ENCODE data around the gene ERMP1.
A peak's percentile ranks its signal among the peaks of the same experiment; 100 is the strongest.

ERMP1 gene

DNA sequence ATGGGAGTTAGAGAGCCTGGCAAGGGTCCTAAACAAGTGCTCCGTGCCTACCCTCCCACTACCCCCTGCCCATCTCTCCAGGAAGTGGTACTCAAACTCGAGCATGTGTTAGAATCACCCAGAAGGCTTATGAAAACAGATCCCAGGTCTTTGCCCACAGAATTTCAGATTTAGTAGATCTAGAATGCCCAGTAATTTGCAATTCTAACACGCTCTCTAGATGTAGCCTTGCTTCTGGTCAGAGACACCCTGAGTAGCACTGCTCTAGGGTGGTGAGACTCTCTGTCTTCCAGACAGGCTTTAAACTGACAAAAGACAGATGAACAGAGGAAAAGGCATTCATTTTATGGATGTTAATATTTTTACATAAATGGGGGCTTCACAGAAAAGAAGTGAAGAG is 20.7 kb upstream of the ERMP1 start:
- no peak for DNase-seq (ENCODE audit: low read depth in 2 of 2)

DNA sequence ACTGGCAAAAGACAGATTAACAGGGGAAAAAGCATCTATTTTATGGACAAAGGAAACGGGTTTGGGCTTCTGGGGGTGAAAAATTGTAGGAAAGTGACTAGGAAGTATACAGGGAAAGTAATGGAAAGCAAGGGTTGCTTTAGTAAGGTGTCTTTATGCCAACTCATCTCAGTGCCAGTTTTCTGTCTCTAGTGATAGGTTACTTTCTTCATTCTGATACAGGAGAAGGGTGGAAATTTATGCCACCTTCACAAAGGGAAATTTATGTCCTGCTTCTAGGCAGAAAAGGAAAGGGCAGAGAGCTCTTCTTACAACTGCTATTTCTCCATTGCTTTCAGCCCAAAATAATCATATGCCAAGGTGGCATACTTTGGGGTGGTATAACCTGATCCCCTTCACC is 20.1 kb upstream of the ERMP1 start:
- DNase-seq (ENCODE audit: low read depth in 2 of 2), result no peak

DNA sequence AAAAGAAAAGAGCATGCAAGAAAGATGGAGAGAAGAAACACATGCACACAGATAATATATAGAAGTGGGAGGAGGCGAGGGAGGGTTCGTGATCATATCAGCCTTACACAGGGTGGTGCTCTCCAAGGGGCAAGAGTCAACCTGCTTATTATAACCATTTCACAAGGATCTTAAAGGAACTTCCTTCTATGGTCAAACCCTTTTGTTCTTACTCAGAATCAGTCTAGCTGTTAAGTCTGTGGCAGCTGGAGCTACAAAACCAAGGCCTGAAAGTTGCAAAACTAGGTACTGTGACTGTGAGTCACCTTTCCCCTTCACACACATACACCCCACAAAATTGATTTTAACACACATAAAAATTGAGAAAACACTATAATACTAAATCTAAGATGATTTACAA is 18.5 kb upstream of the ERMP1 start:
- DNase-seq (ENCODE audit: low read depth in 2 of 2), result peak in 1 of 2 donors; percentile 25

DNA sequence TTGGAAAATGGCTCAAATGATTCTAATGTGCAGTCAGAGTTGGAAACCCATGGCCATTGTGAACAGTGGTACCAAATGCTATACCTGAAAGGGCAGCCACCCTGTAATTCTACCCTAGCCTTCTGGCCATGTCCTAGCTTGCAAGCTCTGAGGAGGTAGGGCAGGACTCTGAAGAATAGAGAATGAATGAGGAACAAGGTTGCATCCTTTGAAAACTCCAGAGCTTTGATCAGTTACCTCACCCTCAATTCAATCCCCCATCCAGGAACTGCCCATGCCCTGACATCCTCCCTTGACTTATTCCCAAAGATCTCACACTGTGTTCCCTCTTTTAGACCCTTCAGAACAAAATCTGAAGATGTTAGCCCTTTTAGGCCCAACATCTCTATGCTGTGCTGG is 17.8 kb upstream of the ERMP1 start:
- DNase-seq (ENCODE audit: low read depth in 2 of 2), result no peak

DNA sequence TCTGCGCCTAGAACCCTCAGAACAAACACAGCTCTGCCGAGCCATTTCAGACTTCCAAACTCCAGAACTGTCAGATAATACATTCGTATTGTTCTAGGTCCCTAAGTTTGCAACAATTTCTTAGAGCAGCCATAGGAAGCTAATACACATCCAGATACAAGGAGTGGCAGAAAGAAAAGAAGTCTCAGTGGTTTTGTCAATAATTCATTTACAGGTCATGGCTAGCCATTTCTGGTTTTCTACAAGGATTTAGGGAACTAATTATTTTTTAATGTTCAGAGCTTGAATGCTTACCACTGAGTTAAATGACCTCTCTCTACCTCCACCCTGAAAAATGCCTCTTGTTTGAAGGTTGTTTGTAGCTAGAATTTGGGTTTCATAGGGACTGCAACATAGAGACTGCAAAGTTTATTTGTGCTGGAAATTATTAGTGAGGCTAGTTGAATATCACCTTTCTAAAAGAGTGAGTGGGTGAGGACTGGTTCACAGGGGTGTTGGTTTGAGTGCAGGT is 15.5 kb upstream of the ERMP1 start:
- DNase-seq (ENCODE audit: low read depth in 2 of 2), result no peak

DNA sequence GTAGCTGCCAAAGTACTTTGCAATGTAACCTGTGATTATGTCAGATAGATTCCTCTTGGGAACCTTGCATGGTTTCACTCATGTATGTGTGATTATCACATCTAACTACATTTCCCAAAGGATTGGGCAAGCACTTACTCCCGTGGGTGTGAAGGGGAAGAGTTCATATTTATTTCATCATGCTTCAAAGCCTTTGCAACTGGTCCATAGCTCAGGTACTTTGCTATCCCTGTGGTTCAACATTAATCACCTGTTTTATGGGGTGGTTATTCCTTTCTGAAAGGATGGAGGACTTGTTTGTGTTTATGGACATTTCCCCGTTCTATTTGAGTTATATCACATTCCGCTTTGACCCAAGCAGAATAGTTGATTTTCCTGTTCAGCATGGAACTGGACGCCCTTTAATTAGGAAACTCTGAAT is 13.6 kb upstream of the ERMP1 start:
- DNase-seq (ENCODE audit: low read depth in 2 of 2), result no peak

DNA sequence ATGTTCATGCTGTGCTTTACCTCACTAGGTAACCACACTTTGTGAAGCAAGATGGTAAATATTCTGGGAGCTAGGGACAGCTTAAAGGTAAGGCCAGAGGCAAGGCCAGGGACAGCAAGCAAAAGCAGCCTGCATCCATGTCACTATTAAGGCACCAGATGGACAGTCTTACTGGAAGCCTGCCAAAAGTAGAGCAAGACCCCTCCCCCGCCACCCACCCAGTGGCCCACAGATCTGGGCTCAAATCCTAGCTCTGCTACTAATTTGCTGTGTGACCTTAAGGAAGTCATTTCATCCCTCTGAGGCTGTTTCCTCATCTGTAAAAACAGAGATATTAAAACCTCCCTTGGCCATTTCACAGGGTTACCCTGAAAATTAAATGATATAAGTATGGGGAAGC is 13.2 kb upstream of the ERMP1 start:
- DNase-seq (ENCODE audit: low read depth in 2 of 2), result no peak

DNA sequence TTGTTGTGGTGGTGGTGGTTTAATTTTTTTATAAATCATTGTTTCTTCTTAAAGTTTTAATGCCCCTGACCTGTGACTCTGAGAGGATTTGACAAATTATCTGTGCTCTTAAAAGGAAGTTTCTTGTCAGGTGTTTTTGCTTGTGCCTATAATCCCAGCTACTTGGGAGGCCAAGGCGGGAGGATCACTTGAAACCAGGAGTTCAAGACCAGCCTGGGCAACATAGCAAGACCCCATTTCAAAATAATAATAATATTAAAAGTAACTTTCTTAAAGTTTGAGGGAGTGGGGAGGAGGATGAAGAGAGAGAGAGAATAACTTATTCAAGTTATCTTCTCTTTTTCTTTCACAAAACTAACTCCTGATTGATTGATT is 12.2 kb upstream of the ERMP1 start:
- DNase-seq (ENCODE audit: low read depth in 2 of 2), result no peak

DNA sequence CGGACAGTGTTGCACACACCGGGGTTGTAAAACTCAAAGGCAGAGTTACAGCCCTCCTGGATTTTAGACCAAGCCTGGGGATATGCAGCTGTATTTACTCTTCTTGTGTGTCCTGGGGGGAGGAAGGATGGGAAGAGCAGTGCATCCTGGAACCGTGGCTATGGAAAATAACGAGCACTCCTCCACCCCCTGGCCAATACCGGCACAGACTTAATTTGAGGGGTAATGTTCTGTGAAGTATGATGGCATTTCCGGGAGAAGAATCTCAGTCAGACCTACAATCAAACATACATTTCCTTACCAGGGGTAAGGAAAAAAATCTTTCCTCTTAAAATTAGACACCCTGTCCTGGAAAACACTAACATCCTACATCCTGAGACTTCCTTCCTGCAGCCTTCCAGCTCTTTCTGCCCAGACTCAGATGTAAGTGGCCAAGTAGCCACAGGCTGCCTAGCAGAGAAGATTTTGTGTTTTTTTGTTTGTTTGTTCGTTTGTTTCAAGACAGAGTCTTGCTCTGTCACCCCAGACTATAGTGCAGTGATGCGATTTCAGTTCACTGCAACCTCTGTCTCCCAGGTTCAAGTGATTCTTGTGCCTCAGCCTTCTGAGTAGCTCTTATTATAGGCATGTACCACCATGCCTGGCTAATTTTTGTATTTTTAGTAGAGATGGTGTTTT is 11.0 kb upstream of the ERMP1 start:
- no peak for DNase-seq (ENCODE audit: low read depth in 2 of 2)

DNA sequence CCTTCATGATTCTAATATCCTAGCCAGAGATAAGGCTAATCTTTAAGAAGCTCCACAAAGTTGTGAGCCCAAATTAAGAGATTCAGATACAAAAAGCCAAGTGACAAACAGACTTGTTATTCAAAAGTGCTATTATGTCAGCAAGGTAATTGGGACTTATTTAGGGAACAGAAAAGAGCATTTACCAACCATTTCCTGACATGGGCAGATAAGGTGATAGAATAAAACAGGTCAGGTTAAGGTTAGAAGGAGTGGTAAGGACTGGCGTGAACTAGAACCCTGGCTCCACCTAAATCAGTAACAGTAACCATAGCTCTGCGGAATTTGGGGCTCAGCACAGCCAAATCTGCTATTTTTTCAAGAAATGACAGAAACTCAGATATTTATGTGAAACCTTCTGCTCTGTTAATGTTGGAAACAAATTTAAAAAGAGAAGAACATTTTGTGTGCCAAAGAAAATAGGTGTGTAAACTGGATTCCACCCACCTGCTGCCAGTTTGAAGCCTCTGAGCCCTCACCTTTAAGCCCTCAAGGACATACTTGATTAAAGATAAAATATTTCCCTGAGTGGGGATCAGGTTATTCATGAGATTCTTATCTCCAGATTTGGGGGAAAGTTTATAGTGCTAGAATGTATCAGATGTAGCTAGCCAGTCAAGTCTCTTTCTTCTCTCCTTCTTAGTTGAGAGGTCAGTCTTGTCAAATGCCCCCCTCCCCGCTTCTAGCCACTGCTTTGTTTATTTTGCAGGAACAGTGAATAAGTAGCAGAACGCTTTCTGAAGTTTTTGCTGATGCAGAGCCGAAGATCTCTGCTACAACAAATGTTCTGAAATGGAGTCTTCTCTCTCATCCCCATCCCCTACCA is 10.2 kb upstream of the ERMP1 start:
- no peak for DNase-seq (ENCODE audit: low read depth in 2 of 2)

DNA sequence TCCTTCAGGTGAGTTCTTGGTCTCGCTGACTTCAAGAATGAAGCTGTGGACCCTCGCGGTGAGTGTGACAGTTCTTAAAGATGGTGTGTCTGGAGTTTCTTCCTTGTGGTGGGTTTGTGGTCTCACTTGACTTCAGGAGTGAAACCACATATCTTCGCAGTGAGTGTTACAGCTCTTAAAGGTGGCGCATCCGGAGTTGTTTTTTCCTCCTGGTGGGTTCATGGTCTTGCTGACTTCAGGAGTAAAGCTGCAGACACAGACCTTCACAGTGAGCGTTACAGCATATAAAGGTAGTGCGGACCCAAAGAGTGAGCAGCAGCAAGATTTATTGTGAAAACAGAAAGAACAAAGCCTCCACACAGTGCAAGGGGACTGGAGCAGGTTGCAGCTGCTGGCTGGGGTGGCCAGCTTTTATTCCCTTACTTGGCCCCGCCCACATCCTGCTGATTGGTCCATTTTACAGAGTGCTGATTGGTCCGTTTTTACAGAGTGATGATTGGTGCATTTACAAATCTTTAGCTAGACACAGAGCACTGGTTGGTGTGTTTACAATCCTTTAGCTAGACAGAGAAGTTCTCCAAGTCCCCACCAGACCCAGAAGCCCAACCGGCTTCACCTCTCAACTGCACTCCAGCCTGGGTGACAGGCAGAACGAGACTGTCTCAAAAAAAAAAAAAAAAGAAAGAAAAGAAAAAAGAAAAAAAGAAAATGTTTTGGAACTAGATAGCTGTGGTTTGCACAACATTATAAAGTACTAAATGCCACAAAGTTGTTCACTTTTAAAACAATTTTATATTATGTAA is 9.1 kb upstream of the ERMP1 start:
- DNase-seq (ENCODE audit: low read depth in 2 of 2), result peak in 1 of 2 donors; percentile 19

DNA sequence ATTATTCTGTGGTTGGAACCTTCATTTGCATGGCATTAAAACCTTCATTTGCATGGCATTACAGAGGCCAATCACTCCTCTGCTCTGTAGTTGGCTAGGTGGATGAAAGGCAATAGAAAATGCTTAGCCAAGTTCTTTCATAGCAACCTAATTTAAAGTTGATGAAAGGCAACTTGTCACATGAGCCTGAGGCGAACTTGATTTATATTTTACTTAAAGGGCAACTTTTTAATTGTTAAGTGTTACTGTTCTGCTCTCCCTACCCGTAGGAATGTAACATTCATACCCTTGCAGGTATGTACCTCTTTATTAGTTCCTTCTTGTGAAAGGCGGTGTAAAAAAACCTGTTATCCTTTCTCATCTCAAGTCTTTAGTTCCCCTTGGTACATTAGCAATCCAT is 7.9 kb upstream of the ERMP1 start:
- no peak for DNase-seq (ENCODE audit: low read depth in 2 of 2)

DNA sequence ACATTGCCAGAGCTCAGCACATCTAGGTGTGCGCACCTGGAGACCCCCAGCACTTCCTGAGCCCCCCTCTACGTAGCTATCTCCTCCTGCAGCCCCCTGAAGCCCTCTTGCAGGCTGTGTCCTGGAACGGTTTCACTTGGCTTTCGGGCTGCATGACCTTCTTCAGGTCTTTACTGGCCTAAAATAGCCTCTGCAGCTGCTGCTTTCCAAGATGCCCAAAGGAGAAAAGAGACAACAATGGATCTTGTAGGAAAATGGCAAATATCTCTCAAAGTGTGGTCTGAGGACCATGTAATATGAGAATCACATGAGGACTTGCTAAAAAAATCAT is 6.6 kb upstream of the ERMP1 start:
- no peak for DNase-seq (ENCODE audit: low read depth in 2 of 2)

DNA sequence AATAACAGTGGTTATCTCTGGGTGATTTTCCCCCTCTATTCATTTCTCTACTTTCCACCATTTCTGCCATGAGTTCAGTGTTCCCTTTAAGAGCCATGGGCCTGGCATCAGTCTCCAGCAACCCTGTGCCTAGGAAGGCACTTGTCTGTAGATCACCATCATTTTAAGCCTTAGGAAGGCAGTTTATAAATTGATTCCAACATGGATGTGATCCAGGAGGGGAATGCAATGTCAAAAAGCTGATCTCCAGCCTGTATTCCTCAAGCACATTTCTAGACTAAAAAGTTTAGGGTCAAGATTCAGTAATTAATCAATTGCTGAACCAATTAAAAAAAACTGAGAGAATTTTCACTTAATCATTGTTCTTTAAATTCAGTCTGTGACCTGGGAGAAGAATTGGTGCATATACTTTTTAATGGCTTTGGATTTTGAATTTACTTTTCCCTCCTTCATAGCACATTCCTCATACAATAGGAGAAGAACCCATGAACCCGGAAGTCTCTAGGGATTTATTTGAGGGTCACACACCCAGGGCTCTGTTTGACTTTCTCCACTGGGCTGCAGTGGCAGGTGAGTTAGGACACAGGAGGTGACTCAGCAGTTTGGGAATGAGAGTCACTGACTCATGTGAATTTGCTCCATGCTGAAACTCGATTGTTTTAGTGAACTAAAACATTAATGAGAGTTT is 6.1 kb upstream of the ERMP1 start:
- no peak for DNase-seq (ENCODE audit: low read depth in 2 of 2)

DNA sequence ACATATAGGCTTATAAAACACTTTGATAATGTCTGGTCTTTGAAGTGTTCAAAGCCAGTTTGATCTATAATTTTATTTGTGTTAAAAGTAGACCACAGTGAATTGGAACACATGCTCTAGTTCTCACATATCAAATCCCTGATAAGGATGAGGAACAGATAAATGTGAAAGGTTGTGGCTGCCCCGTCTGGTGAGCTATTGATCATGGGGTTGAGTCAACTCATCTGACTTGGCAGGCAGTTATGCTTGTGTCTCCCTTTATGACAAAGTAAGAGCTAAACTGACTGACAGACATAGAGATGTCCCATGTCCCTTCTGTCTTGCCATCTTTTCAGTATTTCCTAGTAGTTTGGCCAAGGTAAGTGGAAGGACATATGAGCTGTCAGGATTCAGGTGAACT is 2.9 kb upstream of the ERMP1 start:
- DNase-seq (ENCODE audit: low read depth in 2 of 2), result no peak

DNA sequence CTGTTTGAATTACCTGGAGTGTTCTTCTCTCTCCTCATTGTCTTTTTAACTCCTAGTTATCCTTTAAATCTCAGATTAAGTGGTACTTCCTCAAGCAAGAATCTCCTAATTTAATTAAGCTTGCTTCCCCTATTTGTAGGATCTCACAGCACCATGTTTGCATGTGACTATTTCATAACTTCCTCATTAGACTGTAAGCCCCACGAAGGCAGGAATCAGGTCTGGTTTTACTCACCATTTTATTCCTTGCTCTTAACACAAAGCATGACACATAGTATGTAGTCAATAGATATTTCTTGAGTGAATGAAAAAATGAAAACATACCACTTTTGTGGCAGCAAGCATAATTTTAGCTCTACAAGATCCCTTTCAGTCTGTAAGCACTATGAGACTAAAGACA is 1.3 kb upstream of the ERMP1 start:
- no peak for DNase-seq (ENCODE audit: low read depth in 2 of 2)

DNA sequence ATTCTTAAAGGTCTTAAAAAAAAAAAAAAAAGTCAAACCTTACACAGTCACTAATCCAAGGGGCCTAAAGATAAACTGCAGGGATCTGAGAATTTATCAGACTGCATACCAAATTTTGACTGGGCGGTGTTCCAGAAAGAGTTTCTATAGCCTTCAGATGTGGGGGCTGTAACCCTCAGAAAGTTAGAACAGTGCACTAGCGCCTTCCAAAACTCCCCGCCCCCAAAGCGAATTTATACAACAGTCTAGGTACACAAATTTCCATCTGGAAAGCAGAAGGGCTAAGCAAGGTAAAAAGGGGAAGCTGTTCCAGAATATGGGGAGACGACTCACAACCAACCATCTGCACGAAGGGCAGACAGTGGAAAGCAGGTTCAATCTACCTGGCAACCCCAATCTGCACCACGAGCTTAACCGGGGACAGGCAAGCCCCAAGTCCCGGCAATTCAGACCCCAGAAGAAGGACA is 813 bp downstream of the ERMP1 start:
- DNase-seq (ENCODE audit: low read depth in 2 of 2), result no peak

DNA sequence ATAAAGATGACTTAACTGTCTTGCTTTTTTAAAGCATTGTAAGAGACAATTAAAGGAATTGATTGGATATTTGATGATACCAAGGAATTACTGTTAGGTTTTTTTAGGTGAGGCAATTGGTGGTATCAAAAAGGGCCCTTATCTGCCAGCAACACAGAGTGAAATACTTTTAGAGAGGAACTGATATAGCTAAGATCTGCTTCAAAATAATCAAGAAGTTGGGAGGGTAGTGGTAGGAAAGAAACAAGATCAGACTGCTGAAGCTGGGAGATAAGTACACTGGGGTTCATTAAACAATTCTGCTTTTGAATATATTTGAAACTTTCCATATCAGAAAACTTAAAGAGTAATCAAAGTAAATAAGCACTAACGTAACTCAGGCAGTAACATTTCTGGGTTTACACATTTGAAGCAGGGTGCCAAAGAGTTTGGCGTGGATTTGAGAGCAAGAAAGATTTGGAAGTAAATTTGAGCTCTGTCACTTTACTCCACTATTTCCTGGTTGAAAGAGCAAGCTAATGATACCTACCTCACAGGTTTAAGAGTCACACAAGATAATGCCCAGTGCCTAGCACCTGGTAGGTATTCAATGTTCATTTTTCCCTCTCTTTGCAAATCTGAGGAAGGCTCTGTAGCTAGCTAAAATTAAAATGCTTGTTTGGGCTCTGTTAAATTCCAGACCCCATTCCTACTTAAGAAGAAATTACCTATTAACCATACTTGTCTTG is 6.9 kb downstream of the ERMP1 start:
- DNase-seq (ENCODE audit: low read depth in 2 of 2), result no peak

DNA sequence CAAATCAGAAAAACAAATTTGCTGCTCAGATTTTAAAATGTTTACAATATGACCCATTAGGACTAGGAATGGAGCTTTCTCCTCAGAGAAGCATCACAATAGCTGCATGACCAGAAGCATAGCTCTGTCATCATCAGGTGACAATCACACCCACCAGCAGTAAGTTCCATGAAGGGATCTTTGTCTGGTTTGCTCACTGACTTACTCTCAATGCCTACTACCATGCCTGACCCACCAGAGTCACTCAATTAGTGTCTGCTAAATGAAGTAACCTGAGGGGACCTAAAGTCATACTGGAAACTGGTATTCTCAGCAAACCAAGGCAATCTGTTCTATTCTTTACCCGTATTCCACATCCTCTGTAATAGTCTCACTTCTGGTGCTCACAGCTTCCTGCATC is 7.7 kb downstream of the ERMP1 start:
- DNase-seq (ENCODE audit: low read depth in 2 of 2), result no peak

DNA sequence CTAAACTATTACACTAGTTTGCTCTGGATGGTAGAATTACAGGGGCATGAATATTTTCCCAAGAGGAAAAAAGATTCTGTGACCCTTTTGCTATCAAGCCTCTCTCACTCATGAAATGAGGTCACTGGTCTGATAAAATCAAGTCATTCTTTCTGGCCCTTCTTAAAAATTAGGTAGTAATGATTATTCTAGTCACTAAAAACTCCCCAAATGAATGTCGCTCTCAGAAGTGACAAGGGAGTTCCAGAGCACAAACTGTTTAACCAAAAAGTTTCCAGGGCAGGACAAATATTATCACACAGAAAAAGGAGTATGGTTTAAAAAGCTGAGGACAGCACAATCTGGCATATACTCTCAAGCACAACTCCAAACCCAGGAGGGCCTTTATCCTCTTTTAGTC is 12.5 kb downstream of the ERMP1 start:
- no peak for DNase-seq (ENCODE audit: low read depth in 2 of 2)

DNA sequence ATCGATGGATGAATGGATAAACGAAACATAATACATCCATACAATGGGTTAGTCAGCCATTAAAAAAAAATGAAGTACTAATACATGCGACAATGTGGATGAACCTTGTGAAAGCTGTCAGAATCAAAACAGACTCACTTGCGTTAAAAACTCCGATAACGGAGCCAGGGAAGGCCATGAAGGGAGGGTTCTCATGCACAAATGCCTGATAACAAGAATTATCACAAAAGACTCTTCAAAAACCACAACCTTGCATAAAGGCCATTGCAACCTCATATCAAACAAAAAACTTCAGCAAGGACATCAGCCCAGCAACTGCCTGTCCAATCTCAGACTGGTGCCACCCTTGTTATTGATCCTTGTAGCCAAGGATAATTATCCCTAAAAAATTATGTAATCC is 13.7 kb downstream of the ERMP1 start:
- DNase-seq (ENCODE audit: low read depth in 2 of 2), result no peak
